Ecto neural progenitor cell (in vitro differentiated cells): ENCODE measurements around the gene LTBP4.

ENCODE experiments used
- DNase-seq: peaks from one replicate; pipeline ENCODE4 v3.0.0-alpha.2; 2018; ENCODE audit warnings: low spot score

LTBP4 gene

GRCh38 chr19:40663695-40664692, 62.8 kb downstream of the LTBP4 start:
- DNase-seq, result no peak

- DNase-seq, result no peak
Measured at GRCh38 chr19:40666803-40667438, 65.8 kb downstream of the LTBP4 start.

- DNase-seq, result no peak
Measured at GRCh38 chr19:40667602-40668001, 66.4 kb downstream of the LTBP4 start.

DNA sequence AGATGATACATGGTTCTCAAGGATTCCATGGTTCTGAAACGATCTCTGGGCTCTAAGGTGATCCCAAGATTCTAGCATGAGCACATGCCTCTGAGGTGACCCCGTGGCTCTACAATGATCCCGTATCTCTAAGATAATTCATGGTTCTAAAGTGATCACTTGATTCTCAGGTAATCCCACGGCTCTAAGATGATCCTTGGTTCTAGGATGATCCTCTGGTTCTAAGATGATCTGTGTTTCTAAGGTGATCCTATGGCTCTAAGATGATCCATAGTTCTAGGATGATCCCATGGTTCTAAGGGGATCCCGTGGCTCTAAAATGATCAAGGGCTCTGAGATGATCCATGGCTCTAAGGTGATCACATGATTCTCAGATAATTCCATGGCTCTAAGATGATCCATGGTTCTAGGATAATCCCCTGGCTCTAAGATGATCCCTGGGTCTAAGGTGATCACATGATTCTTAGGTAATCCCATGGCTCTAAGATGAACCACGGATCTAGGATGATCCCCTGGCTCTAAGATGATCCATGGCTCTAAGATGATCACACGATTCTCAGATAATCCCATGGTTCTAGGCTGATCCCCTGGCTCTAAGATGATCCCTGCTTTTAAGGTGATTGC, 67.9 kb downstream of the LTBP4 start:
- no peak for DNase-seq

- DNase-seq, result no peak
Measured at GRCh38 chr19:40671404-40671803, 70.2 kb downstream of the LTBP4 start.

GRCh38 chr19:40672038-40672437, 70.9 kb downstream of the LTBP4 start:
- no peak for DNase-seq

DNA sequence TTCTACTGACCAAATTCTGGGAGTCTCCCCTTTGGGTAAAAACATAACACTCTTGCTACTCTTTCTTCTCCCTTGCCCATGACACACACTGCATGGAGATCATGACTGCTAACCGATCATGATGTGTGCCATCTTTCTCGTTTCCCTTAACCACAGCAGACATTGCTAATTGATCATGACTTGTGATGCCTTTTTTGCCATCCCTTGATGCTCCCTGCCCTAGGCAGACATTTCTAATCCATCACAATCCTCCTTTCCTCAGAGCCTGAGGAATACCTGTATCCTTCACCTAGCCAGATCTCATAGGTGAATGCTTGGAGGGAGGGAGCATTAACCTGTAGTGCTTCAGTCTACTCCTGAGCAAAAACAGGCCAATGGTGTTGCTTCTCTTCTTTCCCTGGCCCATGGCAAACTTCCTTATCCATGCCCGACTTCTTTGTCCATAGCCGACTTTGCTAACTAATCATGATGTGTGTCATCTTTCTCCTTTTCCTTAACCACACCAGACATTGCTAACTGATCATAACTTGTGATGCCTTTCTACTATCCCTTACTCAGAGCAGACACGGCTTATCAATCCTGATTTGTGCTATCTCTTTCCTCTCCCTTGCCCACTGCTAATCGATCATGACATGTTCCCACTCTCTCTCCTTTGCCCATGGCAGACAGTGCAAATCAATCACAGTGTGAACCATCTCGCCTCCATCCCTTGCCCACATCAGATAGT, 71.6 kb downstream of the LTBP4 start:
- DNase-seq, result no peak

DNA sequence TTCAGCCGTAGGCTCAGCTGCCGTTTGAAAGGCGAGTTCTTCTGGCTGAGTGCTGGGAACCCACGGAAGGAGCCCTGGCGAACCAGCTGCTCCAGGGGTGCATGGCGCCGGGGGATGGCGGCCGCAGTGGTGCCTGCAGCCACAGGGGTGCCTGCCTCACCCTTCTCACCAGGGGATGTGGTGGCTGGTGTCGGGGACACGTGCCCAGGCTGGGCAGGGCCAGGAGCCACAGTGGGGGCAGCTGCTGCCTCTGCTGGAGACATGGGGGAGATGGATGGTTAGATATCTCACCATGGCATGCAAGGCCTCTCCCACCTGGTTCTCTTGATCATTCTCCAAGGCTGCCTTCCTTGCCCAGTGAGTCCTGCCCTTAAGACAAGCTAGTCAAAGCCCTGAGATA, 72.2 kb downstream of the LTBP4 start:
- DNase-seq, result peak; percentile 28

GRCh38 chr19:40674291-40674690, 73.1 kb downstream of the LTBP4 start:
- DNase-seq, result no peak

DNA sequence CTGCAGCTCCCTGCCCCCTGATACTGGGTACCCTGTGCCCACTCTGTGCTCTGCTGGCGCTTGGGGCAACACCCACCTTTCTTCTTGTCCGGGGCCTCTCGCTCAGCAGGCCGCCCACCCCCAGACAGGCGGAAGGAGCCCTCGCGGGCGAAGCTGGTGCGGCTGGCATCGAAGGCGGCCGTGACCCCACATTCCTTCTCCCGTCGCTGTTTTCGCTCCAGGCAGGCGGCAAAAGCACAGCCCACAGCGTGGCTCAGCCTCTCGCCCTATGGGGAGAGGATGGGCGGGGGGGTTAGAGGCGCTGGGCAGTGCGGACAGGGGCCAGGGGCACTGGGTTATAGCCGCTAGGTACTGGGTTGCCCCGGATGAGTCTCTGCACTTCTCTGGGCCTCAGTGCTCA, 76.0 kb downstream of the LTBP4 start:
- DNase-seq, result no peak
